ENCODE measurements around the gene SLC29A3.

DNA sequence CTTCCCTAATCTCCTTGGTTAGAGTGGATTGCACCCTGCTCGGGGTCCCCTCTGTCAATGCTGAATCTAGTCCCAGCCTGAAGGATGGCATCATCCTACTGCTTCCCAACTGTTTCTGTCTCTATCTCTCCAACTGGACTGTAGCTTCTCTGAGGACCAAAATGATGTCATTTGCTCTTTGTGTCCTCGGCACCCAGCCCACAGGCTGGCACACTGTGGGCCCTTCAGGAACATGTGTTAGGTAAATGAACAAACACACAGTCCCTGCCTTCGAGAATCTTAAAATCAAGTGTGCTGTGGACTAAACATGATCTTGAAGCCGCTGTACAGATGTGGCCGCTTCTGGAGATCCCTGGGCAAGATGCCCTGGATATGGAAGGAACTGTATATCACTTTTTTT is 72.6 kb downstream of the SLC29A3 start:
- TF ChIP-seq, protein P1, sequence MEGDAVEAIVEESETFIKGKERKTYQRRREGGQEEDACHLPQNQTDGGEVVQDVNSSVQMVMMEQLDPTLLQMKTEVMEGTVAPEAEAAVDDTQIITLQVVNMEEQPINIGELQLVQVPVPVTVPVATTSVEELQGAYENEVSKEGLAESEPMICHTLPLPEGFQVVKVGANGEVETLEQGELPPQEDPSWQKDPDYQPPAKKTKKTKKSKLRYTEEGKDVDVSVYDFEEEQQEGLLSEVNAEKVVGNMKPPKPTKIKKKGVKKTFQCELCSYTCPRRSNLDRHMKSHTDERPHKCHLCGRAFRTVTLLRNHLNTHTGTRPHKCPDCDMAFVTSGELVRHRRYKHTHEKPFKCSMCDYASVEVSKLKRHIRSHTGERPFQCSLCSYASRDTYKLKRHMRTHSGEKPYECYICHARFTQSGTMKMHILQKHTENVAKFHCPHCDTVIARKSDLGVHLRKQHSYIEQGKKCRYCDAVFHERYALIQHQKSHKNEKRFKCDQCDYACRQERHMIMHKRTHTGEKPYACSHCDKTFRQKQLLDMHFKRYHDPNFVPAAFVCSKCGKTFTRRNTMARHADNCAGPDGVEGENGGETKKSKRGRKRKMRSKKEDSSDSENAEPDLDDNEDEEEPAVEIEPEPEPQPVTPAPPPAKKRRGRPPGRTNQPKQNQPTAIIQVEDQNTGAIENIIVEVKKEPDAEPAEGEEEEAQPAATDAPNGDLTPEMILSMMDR (IDR thresholded peaks at IDR 0.05) = no peak
- no peak for TF ChIP-seq POLR2A (IDR thresholded peaks at IDR 0.05)
